ENCODE results near the gene PEDS1.
A peak's percentile ranks its signal among the peaks of the same experiment; 100 is the strongest.

- TF ChIP-seq CTCF (IDR thresholded peaks at IDR 0.05) (no peak), POLR2A (IDR thresholded peaks at IDR 0.05) (peak in 1 of 2 donors; percentile 61)
Observed at GRCh38 chr20:50115591-50116367, 37.7 kb downstream of the PEDS1 start.
